Activated CD8-positive, alpha-beta memory T cell treated with anti-CD3 and anti-CD28 coated beads, Interleukin-2, amount 50 U/mL, for 4 hours (primary cell): ENCODE data around the gene DOC2A.
"Not testable (repeated sequence)": the region's sequence is repeated elsewhere in the genome, so short reads cannot be mapped to it uniquely, and the experiment has no call there.

Experiments used
- DNase-seq: peaks from one replicate; pipeline ENCODE4 v3.0.0-alpha.2; 2020

DOC2A gene

GRCh38 chr16:30026449-30026848 lies 15.6 kb upstream of the DOC2A start:
- DNase-seq: no peak

- DNase-seq: no peak
Measured at GRCh38 chr16:30025574-30025973, 14.7 kb upstream of the DOC2A start.

- no peak for DNase-seq
Measured at GRCh38 chr16:30025156-30025555, 14.3 kb upstream of the DOC2A start.

- no peak for DNase-seq
Measured at GRCh38 chr16:30024451-30024850, 13.6 kb upstream of the DOC2A start.

- no peak for DNase-seq
Measured at GRCh38 chr16:30023586-30023985, 12.8 kb upstream of the DOC2A start.

GRCh38 chr16:30022887-30023286 lies 12.1 kb upstream of the DOC2A start, which contains the start of gene C16orf92:
Gene C16orf92 (plus strand): TSS chr16:30023198. CDS start chr16:30023341, 143 bp downstream.
- no peak for DNase-seq

GRCh38 chr16:30018731-30019158 lies 7.9 kb upstream of the DOC2A start:
- no peak for DNase-seq

GRCh38 chr16:30017937-30018336 lies 7.1 kb upstream of the DOC2A start:
- not testable (repeated sequence) for DNase-seq

GRCh38 chr16:30017277-30017656 lies 6.4 kb upstream of the DOC2A start:
- DNase-seq: no peak

GRCh38 chr16:30016555-30017276 lies 5.9 kb upstream of the DOC2A start:
- DNase-seq: no peak

- not testable (repeated sequence) for DNase-seq
Measured at GRCh38 chr16:30015450-30015849, 4.6 kb upstream of the DOC2A start.

- DNase-seq: not testable (repeated sequence)
Measured at GRCh38 chr16:30012598-30012997, 1.8 kb upstream of the DOC2A start.

- no peak for DNase-seq
Measured at GRCh38 chr16:30011714-30012504, 1.1 kb upstream of the DOC2A start.

- DNase-seq: no peak
Measured at GRCh38 chr16:30009990-30010843, 610 bp downstream of the DOC2A start.

- DNase-seq: no peak
Measured at GRCh38 chr16:30009085-30009862, 1.6 kb downstream of the DOC2A start.

GRCh38 chr16:30007378-30007895 lies 3.4 kb downstream of the DOC2A start:
- DNase-seq: no peak

GRCh38 chr16:30006659-30007377 lies 4.0 kb downstream of the DOC2A start:
- DNase-seq: no peak

- DNase-seq: no peak
Measured at GRCh38 chr16:30006095-30006473, 4.7 kb downstream of the DOC2A start.

- no peak for DNase-seq
Measured at GRCh38 chr16:30005341-30006094, 5.3 kb downstream of the DOC2A start.

- no peak for DNase-seq
Measured at GRCh38 chr16:30004811-30005242, 6.0 kb downstream of the DOC2A start.

- no peak for DNase-seq
Measured at GRCh38 chr16:30004424-30004776, 6.4 kb downstream of the DOC2A start.
